HepG2 (cell line): ENCODE data around the gene TYW1. TPM values are rescaled to one million over a fixed set of nuclear protein-coding genes. Genes with fewer than 3 reads are reported as not detected.
"Not testable (repeated sequence)": the region's sequence is repeated elsewhere in the genome, so short reads cannot be mapped to it uniquely, and the experiment has no call there.

Experiments used
- ATAC-seq: fragments of 200-7000 bp; cut with Tn5 transposase; 3 replicates; pipeline ENCODE4 v1.9.1; 2020; ENCODE audit warnings: mild to moderate bottlenecking, moderate library complexity
- BruUV-seq: library from RNA; stranded (reverse); fragments of 400-500 nt; replicated peaks from 2 replicates; lab custom pipeline; 2021; lab: Mats Ljungman, UMichigan
- CTCF ChIA-PET: fragments of 300-600 bp; formaldehyde crosslinking; extraction: SDS; loops from one replicate; lab custom pipeline; 2021; ENCODE audit warnings: low total read pairs, inconsistent platforms, low intra/inter-chr PET ratio; lab: Yijun Ruan, JAX
- POLR2A ChIA-PET: fragments of 350-600 bp; sonication (Branson Sonifier 250); formaldehyde crosslinking; loops from one replicate; lab custom pipeline; 2020; ENCODE audit warnings: antibody characterized with exemption, inconsistent platforms; lab: Yijun Ruan, JAX
- DNase-seq: peaks from one replicate; pipeline ENCODE4 v3.0.0-alpha.2; 2015; ENCODE audit warnings: low spot score
- FAIRE-seq: peaks from 3 replicates; lab custom pipeline; 2011; peaks lifted over from hg19 to GRCh38; lab: Jason Lieb, UNC
- H2AFZ ChIP-seq: one replicate; pipeline ENCODE4 v1.6.1; 2011; ENCODE audit warnings: low read length, inconsistent platforms
- H3K27ac ChIP-seq: fragments of 300-600 bp; 3 replicates; pipeline ENCODE4 v1.8.0; 2011; ENCODE audit warnings: mixed run types, mild to moderate bottlenecking, mixed read lengths, low read length, inconsistent platforms; ENCODE audit not compliant: insufficient read depth; ENCODE audit errors: extremely low read length
- H3K27me3 ChIP-seq, 2 experiments: fragments of 200-600 bp in 1 of 2; 2 replicates in 1 of 2; 3 replicates in 1 of 2; pipeline versions ENCODE4 v1.6.0 to v1.8.0; 2011; ENCODE audit warnings: low read length in 2 of 2, mild to moderate bottlenecking in 2 of 2, moderate library complexity in 2 of 2, inconsistent platforms in 1 of 2; ENCODE audit not compliant: insufficient read depth in 2 of 2, control insufficient read depth in 1 of 2
- H3K36me3 ChIP-seq, 2 experiments: fragments of 200-600 bp in 1 of 2; replicated peaks in 1 of 2; 2 replicates in 1 of 2; 3 replicates in 1 of 2; pipeline versions ENCODE4 v1.5.1 to v1.8.0; 2011; ENCODE audit warnings: low read length in 2 of 2, inconsistent platforms in 1 of 2; ENCODE audit not compliant: insufficient read depth in 2 of 2, control insufficient read depth in 1 of 2
- H3K4me1 ChIP-seq: 2 replicates; pipeline ENCODE4 v1.5.1; 2012; ENCODE audit warnings: low read length, inconsistent platforms; ENCODE audit not compliant: insufficient read depth
- H3K4me2 ChIP-seq: 2 replicates; pipeline ENCODE4 v1.6.0; 2011; ENCODE audit warnings: low read depth, low read length, inconsistent platforms
- H3K4me3 ChIP-seq, 3 experiments: fragments of 200-600 bp in 1 of 3; sonication (generic), shearing (Covaris generic) in 1 of 3; replicated peaks in 1 of 3; 2 replicates each; pipeline ENCODE4 v1.5.1; 2011 to 2016; ENCODE audit warnings: low read length in 3 of 3, inconsistent platforms in 2 of 3, low read depth in 2 of 3, mild to moderate bottlenecking in 2 of 3, control low read depth in 1 of 3, mixed read lengths in 1 of 3; ENCODE audit not compliant: insufficient read depth in 1 of 3
- H3K79me2 ChIP-seq: one replicate; pipeline ENCODE4 v1.6.1; 2011; ENCODE audit warnings: low read length, inconsistent platforms; ENCODE audit not compliant: insufficient read depth
- H3K9ac ChIP-seq: 2 replicates; pipeline ENCODE4 v1.6.0; 2011; ENCODE audit warnings: mild to moderate bottlenecking, low read depth, low read length, inconsistent platforms; ENCODE audit not compliant: insufficient read depth
- H3K9me3 ChIP-seq: 2 replicates; pipeline ENCODE4 v1.5.1; 2012; ENCODE audit warnings: mild to moderate bottlenecking, low read length
- H4K20me1 ChIP-seq: 2 replicates; pipeline ENCODE4 v1.6.0; 2011; ENCODE audit warnings: inconsistent platforms, mild to moderate bottlenecking, low read length, moderate library complexity; ENCODE audit not compliant: insufficient read depth
- WGBS: methylation state at CpG from one replicate; pipeline ENCODE4 v1.1.6; 2017; ENCODE audit warnings: low lambda C conversion rate; 5-methylcytosine and 5-hydroxymethylcytosine counted together
- in situ Hi-C: cut with HindIII; loops from 2 replicates; pipeline ENCODE4 v1.10.0; 2017; ENCODE audit warnings: low pct_unique_long_range_greater_than_20kb; ENCODE audit not compliant: extremely low pct_ligation_motif_present
- intact Hi-C: fragments of 100-400 bp; cut with micrococcal nuclease; formaldehyde crosslinking; loops from one replicate; pipeline ENCODE4 v1.10.0; 2022; ENCODE audit not compliant: unreplicated experiment
- polyA plus RNA-seq, 8 experiments: library from polyadenylated mRNA; depleted of rRNA in 3 of 8; stranded (reverse) in 7 of 8; unstranded in 1 of 8; fragments of >200 nt; fragmentation: Illumina TruSeq in 4 of 8; extraction: Trizol in 4 of 8; gene quantifications; 2 replicates each; pipeline versions ENCODE4 v1.2.1 to v1.2.3, GENCODE V29; 2011 to 2016; ENCODE audit warnings: low read depth in 4 of 8, missing spikeins in 1 of 8, mixed read lengths in 1 of 8; ENCODE audit not compliant: insufficient read depth in 1 of 8
- total RNA-seq, 5 experiments: library from RNA; depleted of rRNA; stranded (reverse); fragments of >200 nt; fragmentation: Illumina TruSeq; extraction: Trizol; gene quantifications; 2 replicates each; pipeline ENCODE4 v1.2.3, GENCODE V29; 2016; ENCODE audit warnings: low read depth in 1 of 5

Gene TYW1
- total and polyA plus RNA-seq, 2 of the 13 experiments (the other 11 are each of a cell fraction or from before 2014, with no cell fraction given) = 8.6 to 17.6 TPM

- H2AFZ ChIP-seq, ATAC-seq, CTCF ChIA-PET, H3K4me3 ChIP-seq, DNase-seq, H3K27ac ChIP-seq, POLR2A ChIA-PET, H3K4me1 ChIP-seq, H3K9me3 ChIP-seq, H3K79me2 ChIP-seq, H3K9ac ChIP-seq, intact Hi-C loops, H3K27me3 ChIP-seq, H3K4me2 ChIP-seq, BruUV-seq, H4K20me1 ChIP-seq: not testable (repeated sequence)
- in situ Hi-C loops = loop anchor here (25.0 kb wide), 1 partner anchor 152 kb away; no protein-coding TSS in a partner anchor
- 95% methylated on average over 1 of the region's 3 CpGs for WGBS
- H3K36me3 ChIP-seq = peaks cover 0 to 20% of the 10 kb centered on the region in 2 experiments; a peak in 2 of 5 replicates
- FAIRE-seq = peak; percentile 39
Measured at GRCh38 chr7:66989552-66989951, 7.1 kb upstream of the TYW1 start.

GRCh38 chr7:66994051-66994450 is 2.6 kb upstream of the TYW1 start:
- BruUV-seq, H3K9me3 ChIP-seq, H3K4me1 ChIP-seq, H4K20me1 ChIP-seq, DNase-seq, ATAC-seq, H3K27me3 ChIP-seq, CTCF ChIA-PET, H2AFZ ChIP-seq, H3K79me2 ChIP-seq, H3K27ac ChIP-seq, intact Hi-C loops: not testable (repeated sequence)
- FAIRE-seq = peak; percentile 21
- Histone ChIP-seq H3K36me3 (peaks cover 0 to 10% of the 10 kb centered on the region in 2 experiments; a peak in 2 of 5 replicates), H3K4me3 (peak overlapping the region; percentile 62 to 83 (median 76); a peak in 4 of 6 replicates), H3K9ac (peak overlapping the region; percentile 90; the same call in 1 of the 2 replicates), H3K4me2 (peak overlapping the region; percentile 67)
- 56% methylated on average over 5 of the region's 5 CpGs for WGBS
- in situ Hi-C loops = loop anchor here (25.0 kb wide), 1 partner anchor 157 kb away; no protein-coding TSS in a partner anchor
- POLR2A ChIA-PET = interaction anchor here (3.0 kb wide), 1 partner anchor 150 kb away, joined by 44 read pairs; no protein-coding TSS in a partner anchor
